Activated CD4-positive, alpha-beta T cell treated with anti-CD3 and anti-CD28 coated beads, Interleukin-2, amount 50 U/mL, for 24 hours (primary cell): ENCODE measurements around the gene CCDC167.
"Not testable (repeated sequence)": the region's sequence is repeated elsewhere in the genome, so short reads cannot be mapped to it uniquely, and the experiment has no call there.

ENCODE experiments used
- DNase-seq, 2 donors: peaks; one replicate each; pipeline ENCODE4 v3.0.0-alpha.2; 2020; ENCODE audit warnings: low read depth in 1 of 2, low spot score in 1 of 2

CCDC167 gene

GRCh38 chr6:37512400-37513011 lies 12.8 kb upstream of the CCDC167 start:
- DNase-seq, result no peak

DNA sequence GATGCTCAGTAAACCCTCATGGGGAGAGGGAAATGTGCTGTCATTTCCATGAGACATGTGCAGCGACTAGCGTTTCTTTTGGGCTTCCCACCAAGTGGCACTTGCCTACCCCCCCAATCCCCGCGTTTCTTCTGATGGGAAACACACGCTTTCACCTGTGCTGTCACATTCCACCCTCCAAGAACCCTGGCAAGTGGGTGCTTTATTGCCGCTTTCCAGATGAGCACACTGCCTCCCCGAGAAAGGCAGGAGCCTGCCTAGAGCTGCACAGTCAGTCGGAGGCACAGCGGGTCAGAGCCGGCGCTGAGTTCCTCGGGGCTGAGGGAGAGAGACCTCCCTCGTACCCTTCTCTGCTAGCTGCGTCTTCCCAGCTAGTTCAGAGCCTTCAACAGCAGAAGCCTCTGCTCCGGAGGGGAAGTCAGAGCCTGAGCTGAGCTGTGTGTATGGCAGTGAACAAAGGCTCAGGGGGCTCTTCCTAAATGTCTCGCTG lies 12.3 kb upstream of the CCDC167 start:
- no peak for DNase-seq

- no peak for DNase-seq
These were observed 11.5 kb upstream of the CCDC167 start for GRCh38 chr6:37511201-37511600.

DNA sequence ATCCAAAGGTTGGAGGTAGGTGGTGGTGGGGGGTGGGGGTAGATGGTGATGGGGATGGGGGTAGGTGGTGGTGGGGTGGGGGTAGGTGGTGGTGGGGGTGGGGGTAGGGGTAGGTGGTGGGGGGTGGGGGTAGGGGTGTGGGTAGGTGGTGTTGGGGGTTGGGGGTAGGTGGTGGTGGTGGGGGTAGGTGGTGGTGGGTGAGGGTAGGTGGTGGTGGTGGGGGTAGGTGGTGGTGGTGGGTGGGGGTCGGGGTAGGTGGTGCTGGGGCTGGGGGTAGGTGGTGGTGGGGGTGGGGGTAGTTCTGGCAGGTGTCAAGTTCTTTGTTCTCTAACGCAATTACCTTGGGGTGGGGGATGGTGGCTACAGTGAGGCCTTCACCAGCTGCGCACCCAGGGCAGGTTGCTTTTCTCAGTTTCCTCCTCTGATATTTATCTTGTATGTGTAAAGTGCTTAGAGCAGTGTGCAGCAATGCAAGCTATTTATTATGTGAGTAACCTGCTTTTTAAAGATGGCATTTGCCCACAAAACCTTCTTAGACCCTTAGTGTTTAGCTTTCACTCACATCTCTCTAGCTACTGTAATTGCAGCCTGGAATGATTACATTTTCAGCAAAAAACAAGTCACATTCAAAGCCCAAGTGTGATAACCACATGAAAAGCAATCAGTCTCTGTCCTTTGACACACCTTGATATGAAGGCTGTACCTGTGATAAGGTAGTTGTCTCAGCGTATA lies 8.2 kb upstream of the CCDC167 start:
- no peak for DNase-seq

DNA sequence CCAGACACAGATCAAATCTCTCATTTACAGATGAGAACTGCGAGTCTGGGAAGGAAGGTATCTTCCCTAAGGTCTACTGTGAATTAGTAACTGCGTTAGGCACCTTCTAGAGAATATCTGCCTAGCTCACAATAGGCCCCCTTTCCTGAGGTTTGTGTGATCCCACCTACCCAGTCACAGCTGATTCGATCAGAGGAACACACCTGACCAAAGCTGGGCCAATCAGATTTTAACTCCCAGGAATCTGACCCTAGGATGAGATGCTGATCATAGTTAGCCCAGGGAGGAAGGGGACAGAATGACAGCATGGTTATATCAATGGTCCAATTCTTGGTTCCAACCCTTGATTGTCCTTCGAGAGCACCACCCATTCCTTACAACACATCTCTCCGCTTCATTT lies 7.4 kb upstream of the CCDC167 start:
- DNase-seq, result no peak

DNA sequence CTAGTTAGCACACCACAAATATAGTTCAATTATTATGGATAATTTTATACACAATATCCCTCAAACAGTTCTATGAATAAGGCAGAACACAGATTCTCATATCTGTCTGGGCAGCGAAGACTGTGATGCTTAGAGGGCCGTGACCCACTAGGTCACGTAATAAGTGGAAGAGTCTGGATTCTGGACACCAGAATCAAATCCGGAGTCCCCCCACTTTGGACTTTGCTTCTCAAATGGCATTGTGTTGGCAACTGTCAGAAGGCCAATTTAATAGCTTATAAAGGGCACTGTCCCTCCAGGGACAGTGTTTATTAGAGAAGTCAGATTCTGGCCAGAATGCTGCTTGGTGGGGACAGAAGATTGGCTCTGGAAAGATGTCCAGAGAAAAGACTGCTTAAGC lies 6.8 kb upstream of the CCDC167 start:
- no peak for DNase-seq

DNA sequence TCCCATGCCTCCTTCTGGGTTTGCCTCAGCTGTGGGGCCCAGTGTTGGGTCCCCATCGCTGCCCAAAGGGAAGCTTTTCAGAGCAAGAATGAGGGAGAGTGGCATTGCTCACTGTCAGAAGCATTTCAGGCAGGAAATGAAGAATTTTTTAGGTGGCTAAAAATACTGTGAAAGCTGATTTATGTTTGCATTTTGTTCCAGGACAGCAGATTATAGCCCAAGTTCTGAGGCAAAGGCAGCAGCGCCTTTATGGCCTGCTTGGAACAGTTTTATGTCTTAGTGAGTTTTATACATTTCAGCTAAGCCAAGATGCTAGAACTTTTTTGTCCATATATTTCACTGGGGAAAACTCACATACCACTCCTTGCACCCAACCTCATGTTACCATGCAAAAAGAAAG lies 4.3 kb upstream of the CCDC167 start:
- no peak for DNase-seq

GRCh38 chr6:37503309-37503965 lies 3.7 kb upstream of the CCDC167 start:
- DNase-seq, result no peak

GRCh38 chr6:37502703-37503291 lies 3.1 kb upstream of the CCDC167 start:
- DNase-seq, result no peak

GRCh38 chr6:37501632-37502491 lies 2.2 kb upstream of the CCDC167 start:
- no peak for DNase-seq

DNA sequence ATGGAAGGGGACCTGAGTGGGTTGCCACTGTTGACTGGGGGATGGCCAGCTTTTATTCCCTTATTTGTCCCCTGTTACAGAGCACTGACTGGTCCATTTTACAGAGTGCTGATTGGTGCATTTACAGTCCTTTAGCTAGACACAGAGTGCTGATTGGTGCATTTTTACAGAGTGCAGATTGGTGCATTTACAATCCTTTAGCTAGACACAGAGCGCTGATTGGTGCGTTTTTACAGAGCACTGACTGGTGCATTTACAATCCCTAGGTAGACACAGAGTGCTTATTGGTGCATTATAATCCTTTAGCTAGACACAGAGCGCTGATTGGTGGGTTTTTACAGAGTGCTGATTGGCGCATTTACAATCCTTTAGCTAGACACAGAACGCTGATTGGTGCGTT lies 1.2 kb upstream of the CCDC167 start:
- DNase-seq, result not testable (repeated sequence)

DNA sequence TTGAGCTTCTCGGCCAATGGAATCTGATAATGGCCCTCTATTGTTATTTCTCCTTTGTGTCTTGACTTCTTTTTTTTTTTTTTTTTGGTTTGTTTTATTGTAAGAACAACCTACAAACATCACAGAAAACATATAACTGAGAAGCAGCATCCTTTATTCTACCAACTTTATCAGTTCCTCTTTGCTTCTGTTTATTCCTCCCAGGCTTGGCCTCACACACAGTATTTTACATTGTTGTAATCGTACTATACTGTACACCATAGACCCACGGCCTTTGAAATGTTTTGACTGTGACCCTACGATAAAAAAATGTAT lies 558 bp upstream of the CCDC167 start:
- no peak for DNase-seq

- DNase-seq, result no peak
These were observed 2.5 kb downstream of the CCDC167 start for GRCh38 chr6:37496951-37497885.

- no peak for DNase-seq
These were observed 4.3 kb downstream of the CCDC167 start for GRCh38 chr6:37495244-37495934.

DNA sequence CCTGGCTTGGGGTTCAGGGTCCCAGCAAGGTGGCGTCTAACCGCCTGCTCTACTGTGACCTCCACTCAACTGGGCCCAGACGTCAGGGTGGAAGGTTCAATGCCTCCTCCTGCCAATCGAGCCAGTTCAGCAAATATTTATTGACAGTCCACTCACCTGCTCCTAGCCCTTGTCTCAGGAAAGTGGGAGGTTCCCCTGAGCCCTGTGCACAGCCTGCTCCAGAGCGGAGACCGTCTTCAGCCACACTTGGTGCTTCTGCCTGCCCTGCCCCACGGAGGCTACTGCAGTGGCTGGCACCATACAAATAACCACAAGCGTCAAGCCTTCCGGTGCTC lies 6.1 kb downstream of the CCDC167 start:
- no peak for DNase-seq

- DNase-seq, result no peak
These were observed 6.6 kb downstream of the CCDC167 start for GRCh38 chr6:37492991-37493660.

DNA sequence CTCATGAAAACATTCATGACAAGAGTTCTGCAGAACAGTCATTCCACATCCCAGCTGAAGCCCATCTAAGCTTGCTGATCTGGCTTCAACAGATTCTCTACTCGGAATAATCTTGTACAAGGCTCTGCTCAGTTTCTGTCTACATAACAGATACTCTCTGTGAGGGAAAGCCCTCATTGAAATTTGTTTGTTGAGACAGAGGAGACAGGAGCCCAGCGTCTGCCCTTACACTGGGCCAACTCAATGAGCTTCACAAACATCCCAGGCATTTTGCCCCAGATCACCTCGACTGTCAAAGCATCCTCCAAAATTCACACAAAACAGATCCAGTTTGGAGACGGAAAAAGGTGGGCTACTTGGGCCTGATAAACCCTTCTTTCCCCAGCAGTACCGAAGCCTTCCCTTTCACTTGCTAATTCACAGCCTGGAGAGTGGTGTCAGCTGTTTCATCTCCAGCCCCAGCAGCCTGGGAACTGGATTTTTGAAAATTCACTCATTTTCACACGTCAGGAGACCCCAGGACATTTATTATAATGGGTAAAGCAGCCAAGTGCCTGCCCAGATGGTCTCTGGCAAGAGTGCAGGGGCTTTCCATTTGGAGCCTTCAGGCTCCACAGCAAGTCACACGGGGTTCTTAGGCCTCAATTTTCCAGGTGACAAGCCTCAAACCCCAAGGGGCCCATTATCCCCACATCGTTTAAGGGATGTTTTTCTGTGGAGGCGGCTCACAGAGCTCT lies 7.3 kb downstream of the CCDC167 start:
- no peak for DNase-seq

DNA sequence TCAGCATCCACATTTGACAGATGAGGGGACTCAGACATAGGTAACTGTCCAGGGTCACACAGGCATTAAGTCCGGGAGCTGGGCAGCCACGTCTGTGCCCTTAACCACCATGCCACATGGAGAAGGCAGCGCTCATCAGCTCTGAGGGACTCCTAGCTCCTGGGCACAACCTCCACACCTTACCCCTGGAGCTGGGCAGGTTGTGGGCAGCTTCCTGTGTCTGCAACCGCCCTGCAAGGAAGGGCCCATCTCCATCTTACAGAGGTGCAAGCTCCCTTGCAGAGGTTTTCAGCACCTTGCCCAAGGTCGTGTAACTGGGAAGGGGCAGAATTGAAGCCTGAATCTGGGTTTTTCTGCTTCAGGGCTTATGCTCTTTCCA lies 7.9 kb downstream of the CCDC167 start:
- DNase-seq, result no peak
